Stimulated activated CD4-positive, alpha-beta T cell treated with anti-CD3 and anti-CD28 coated beads, TNF-alpha, amount 100 ng/mL, for 24 hours (primary cell): ENCODE data around the gene PRKAA1.
"Not testable (repeated sequence)": the region's sequence is repeated elsewhere in the genome, so short reads cannot be mapped to it uniquely, and the experiment has no call there.

ENCODE experiments used
- DNase-seq, 3 experiments: peaks; one replicate each; pipeline ENCODE4 v3.0.0-alpha.2; 2020; ENCODE audit warnings: low read depth in 3 of 3

PRKAA1 gene

DNA sequence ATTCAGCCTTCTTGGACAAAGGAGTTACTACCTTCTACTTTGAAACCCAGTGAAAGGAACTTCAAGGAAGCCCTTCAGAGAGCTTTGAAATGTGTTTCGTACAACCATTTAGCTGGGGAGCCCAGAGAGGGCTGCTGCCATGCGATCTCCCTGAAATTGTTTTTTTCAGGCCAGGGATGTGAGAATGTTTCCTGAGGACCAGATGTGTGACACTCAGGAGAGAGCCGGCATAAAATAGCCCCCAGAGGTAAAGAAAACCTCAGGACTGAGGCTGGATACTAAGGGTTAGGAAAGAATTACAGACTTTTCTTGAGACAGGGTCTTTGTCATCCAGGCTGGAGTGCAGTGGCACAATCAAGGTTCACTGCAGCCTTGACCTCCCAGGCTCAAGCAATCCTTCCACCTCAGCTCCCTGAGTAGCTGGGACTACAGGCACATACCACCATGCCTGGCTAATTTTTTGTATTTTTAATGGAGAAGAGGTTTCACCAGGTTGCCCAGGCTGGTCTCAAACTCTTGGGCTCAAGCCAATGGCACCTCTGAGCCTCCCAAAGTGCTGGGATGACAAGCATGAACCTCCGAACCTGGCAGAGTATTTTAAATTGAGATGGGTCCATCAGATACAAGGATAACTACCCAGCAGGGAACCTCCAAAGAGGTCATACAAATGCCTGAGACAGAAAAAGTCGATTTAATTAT is 28.5 kb upstream of the PRKAA1 start:
- no peak for DNase-seq

GRCh38 chr5:40825461-40826043 is 27.4 kb upstream of the PRKAA1 start:
- DNase-seq: not testable (repeated sequence)

GRCh38 chr5:40823459-40823858 is 25.3 kb upstream of the PRKAA1 start:
- DNase-seq: no peak

DNA sequence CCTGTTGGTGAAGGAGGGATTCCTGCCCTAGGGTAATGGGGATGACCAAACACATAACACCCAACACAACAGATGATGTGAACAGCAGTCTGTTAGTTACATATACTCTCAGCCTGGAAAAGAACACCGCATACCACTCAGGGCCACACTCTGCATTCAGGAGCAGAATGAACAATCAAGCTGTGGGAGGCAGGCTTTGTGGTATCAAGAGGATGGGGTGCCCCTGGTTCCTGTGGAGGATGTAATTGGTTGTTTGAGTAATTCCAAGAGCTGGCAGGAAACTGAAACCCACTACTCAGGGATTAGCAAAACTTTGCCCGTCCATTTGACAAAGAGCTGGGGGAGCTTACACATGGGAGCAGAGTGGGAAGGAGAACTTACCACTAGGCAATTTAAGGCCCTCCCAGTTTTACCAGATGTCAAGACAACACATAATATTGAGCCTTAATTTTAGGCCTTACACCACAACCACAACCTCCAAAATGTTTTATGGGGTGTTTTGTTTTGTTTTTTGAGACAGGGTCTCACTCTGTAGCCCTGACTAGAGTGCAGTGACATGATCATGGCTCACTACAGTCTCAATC is 15.6 kb upstream of the PRKAA1 start:
- peak in 1 of 3 experiments; percentile 23 for DNase-seq

DNA sequence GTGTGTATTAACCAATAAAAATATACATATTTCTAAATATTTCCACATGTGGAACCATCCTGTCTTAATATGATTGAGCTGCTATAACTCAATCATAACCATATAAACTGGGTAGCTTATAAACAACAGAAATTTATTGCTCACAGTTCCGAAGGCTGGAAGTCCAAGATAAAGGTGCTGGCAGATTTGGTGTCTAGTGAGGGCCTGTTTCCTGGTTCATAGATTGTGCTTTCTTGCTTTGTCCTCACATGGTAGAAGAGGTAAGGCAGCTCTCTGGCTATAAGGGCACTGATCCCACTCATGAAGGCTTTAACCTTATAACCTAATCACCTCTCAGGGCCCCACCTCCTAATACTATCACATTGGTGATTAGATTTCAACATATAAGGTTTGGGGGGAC is 14.0 kb upstream of the PRKAA1 start:
- no peak for DNase-seq

DNA sequence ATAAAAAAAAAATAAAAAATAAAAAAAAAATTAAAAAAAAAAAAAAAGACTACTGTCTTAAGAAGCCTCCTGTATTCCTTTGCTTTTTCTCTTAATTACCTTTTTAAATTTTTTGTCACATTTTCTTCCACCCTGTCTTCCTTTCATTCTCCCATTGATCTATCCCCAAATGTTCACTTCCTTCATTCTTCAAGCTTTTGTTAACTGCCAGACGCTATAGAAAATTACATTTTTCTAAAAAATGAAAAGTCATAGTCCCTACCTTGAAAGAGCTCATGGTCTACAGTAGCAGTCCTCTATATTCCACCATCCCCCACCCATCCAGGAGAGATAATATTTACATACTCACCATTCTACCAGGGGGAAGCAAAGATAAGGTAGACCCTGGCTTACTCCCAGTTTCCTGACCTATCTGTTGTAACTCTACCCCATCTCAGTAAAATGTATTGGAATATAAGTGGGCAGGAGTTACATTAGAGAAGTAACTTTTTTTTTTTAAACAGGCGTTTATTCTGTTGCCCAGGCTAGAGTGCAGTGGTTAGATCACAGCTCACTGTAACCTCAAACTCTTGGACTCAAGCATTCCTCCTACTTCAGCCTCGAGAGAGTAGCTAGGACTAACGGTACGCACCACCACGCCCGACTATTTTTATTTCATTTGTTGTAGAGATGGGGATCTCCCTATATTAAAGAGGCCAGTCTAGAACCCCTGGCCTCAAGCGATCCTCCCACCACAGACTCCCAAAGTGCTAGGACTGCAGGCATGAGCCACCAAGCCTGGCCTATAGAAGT is 3.8 kb upstream of the PRKAA1 start:
- DNase-seq: no peak

- DNase-seq: no peak
These were observed 1.1 kb upstream of the PRKAA1 start for GRCh38 chr5:40799258-40799657.

DNA sequence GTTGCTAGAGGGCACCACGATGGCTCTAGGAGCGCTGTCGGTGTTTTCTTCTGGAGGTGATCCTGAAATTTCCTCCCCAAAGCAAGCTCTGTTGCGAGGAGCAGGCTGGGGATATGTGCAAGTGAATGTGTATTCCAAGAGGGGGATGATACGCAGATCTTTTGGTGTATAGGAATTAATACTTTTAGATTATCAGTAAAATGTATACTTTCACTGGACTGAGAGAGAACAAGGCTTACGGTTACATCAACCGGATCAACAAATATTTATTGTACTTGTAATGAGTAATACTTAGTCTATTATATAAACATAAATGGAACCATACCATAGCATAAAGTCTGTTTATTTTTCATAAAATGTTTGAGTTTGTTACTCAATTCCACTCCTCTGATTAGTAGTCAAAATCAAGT is 632 bp upstream of the PRKAA1 start:
- DNase-seq: no peak

GRCh38 chr5:40797273-40798011 is 732 bp downstream of the PRKAA1 start:
- DNase-seq: peak; percentile 58 to 76 (median 60)

DNA sequence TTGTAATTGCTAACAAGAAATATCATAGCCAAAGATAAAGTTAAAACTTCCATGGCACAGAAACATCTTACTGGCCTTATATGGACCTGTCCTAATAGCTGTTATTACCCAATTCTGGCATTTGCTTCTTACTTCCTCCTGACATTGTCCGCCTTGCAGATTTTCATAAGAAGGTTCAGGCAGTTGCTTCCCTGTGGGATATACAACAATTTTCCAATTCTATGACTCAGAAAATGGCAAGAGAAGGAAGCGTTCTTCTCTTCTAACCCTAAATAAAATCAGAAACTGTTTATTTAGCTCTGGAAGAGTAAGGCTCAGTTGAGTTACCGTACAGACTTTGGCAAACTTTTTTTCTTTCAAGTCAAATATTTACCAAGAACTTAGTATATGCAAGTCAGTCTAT is 1.7 kb downstream of the PRKAA1 start:
- DNase-seq: no peak

- not testable (repeated sequence) for DNase-seq
These were observed 3.3 kb downstream of the PRKAA1 start for GRCh38 chr5:40794877-40795276.

GRCh38 chr5:40794340-40794739 is 3.8 kb downstream of the PRKAA1 start:
- not testable (repeated sequence) for DNase-seq

GRCh38 chr5:40792691-40793090 is 5.5 kb downstream of the PRKAA1 start:
- DNase-seq: not testable (repeated sequence)

GRCh38 chr5:40791715-40792139 is 6.4 kb downstream of the PRKAA1 start:
- no peak for DNase-seq

DNA sequence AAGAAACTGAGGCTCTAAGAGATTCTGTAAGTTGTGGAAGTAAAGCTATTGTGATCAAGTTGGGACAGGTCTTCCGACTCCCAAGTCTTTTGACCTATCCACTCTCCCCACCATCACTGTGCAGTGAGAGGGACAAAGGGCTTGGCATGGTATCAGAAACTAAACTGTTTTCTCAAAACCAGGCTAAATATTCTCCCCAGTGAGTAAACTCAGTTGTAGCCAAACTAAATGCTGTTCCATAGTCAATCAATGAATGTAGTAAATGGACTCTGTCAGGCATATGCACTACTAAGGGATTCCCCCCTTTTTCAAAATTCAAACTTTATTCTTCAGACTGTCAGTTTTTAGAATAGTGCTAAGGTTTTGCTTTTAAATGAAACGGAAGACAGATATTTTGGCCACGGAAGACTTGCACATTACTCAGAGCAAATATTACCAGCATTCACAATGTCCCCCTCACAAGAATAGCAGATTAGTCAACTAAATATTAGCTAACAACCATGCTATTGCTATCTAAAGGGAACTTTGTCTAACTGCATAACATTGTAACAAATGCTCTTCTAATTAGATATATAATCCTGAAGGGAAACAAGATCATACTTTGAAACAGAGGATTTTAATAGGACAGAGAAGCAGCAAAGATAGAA is 7.1 kb downstream of the PRKAA1 start:
- no peak for DNase-seq

DNA sequence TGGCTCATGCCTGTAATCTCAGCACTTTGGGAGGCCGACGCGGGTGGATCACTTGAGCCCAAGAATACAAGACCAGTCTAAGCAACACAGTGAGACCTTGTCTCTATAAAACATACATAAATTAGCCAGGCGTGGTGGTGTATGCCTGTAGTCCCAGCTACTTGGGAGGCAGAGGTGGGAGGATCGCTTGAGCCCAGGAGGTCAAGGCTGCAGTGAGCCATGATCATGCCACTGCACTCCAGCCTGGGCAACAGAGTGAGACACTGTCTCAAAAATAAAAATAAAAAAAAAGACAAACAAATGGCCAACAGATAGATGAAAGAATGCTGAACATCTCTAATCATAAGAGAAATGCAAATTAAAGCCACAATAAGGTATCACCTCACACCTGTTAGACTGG is 9.2 kb downstream of the PRKAA1 start:
- DNase-seq: not testable (repeated sequence)

- DNase-seq: no peak
These were observed 10.2 kb downstream of the PRKAA1 start for GRCh38 chr5:40787986-40788385.

DNA sequence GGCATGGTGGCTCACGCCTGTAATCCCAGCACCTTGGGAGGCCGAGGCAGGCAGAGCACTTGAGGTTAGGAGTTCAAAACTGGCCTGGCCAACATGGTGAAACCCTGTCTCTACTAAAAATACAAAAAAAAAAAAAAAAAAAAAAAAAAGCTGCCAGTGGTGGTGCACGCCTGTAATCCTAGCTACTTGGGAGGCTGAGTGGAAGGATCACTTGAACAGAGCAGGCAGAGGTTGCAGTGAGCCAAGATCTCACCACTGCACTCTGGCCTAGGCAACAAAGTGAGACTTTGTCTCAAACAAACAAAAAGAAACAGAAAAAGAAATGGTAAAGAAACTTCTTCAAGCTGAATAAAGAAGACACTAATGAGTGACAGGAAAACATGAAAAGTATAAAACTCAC is 11.5 kb downstream of the PRKAA1 start:
- DNase-seq: not testable (repeated sequence)

DNA sequence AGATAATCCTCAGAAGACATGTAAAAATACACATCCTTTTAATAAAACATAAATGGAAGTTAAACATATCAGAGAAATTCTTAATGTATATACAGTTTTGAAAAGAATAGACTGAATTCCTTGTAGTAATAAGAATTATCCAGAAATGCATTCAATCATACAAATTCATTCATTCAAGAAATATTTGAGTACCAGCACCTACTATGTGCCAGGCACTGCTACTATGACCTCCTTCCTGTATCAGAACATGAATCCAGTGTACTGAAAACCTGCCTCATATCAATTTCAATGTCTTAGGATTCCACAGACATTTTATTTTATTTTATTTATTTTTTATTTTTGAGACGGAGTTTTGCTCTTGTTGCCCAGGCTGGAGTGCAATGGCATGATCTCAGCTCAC is 13.3 kb downstream of the PRKAA1 start:
- DNase-seq: no peak

DNA sequence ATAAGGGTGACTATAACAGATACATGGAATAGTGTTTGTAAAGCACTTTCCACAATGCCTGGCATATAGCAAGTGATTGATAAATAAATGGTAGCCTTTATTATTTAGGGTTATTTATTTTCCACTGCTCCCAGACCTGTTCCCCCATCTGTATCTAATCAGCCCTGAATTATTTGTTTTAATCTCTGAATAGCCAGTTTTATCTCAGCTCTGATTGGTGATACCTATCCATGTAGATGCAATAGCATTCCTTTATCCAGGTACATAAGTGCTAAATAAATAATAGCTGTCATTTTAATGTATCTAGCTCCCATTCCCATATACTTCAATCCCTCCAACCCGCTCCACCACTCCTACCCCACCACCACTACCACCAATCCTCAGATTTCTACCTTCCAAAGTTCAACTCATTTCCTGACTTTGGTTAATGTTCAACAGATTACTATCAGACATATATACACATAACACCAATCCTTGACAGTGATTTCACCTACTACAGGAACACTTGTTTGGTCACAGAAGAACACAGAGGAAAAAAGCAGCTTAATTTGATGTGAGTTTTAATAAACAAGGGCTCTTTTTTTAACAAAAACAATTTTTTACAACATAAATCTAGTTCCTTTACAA is 14.0 kb downstream of the PRKAA1 start:
- DNase-seq: no peak
